K562 (cell line): ENCODE measurements around the gene WDR64.

Experiments used
- JUND ChIP-seq, 2 experiments: IDR thresholded peaks; 2 replicates in 1 of 2; 3 replicates in 1 of 2; pipeline ENCODE4 v1.6.1; 2011; ENCODE audit warnings: borderline replicate concordance in 2 of 2, low read depth in 2 of 2, low read length in 2 of 2, improper control_type of control experiment in 1 of 2, missing biosample characterization in 1 of 2, missing genetic modification characterization in 1 of 2, missing genetic modification reagents in 1 of 2
- PCBP2 ChIP-seq: fragments of 200-400 bp; formaldehyde crosslinking; IDR thresholded peaks from 2 replicates; pipeline ENCODE4 v1.6.1; 2018; ENCODE audit warnings: low read length, low read depth, mild to moderate bottlenecking, moderate library complexity; ENCODE audit not compliant: poor library complexity, severe bottlenecking
- POLR2AphosphoS5 ChIP-seq: IDR thresholded peaks from 2 replicates; pipeline ENCODE4 v1.6.1; 2011; ENCODE audit warnings: mild to moderate bottlenecking, low read depth, low read length, moderate library complexity; ENCODE audit not compliant: control insufficient read depth, insufficient read depth
- RBFOX2 ChIP-seq: fragments of 200-400 bp; formaldehyde crosslinking; IDR thresholded peaks from 2 replicates; pipeline ENCODE4 v1.6.1; 2017; ENCODE audit warnings: low read depth, mild to moderate bottlenecking, low read length, moderate library complexity
- SIN3A ChIP-seq, 2 experiments: fragments of 150-350 bp in 1 of 2; IDR thresholded peaks; 2 replicates each; pipeline ENCODE4 v1.6.1; 2011 to 2016; ENCODE audit warnings: borderline replicate concordance in 2 of 2, low read depth in 2 of 2, low read length in 2 of 2, mild to moderate bottlenecking in 2 of 2, moderate library complexity in 2 of 2; ENCODE audit not compliant: control insufficient read depth in 1 of 2
- SNRNP70 ChIP-seq: fragments of 200-400 bp; formaldehyde crosslinking; optimal IDR thresholded peaks from 2 replicates; pipeline ENCODE3; 2017; ENCODE audit warnings: low read depth, low read length
- TAF1 ChIP-seq: IDR thresholded peaks from 2 replicates; pipeline ENCODE4 v1.6.1; 2011; ENCODE audit warnings: mild to moderate bottlenecking, low read length, moderate library complexity; ENCODE audit not compliant: insufficient read depth, control insufficient read depth, severe bottlenecking; ENCODE audit errors: extremely low read depth
- YY1 ChIP-seq, 3 experiments: IDR thresholded peaks; 2 replicates each; pipeline ENCODE4 v1.6.1; 2011; ENCODE audit warnings: low read length in 2 of 3, mild to moderate bottlenecking in 2 of 3, moderate library complexity in 2 of 3, borderline replicate concordance in 1 of 3, control low read depth in 1 of 3, low read depth in 1 of 3; ENCODE audit not compliant: insufficient read depth in 3 of 3, insufficient replicate concordance in 2 of 3, control insufficient read depth in 1 of 3, insufficient read length in 1 of 3; ENCODE audit errors: extremely low read depth in 1 of 3
- ZFP1 ChIP-seq: fragments of 450-650 bp; formaldehyde crosslinking; IDR thresholded peaks from 2 replicates; pipeline ENCODE4 v1.4.0; 2020; ENCODE audit warnings: mild to moderate bottlenecking, mixed read lengths
- ZNF121 ChIP-seq: sonication (generic); formaldehyde crosslinking; conservative IDR thresholded peaks from 2 replicates; pipeline ENCODE4 v1.8.0; 2022; ENCODE audit warnings: missing genetic modification reagents
- TF ChIP-seq, protein P1 (sequence below), 3 experiments: IDR thresholded peaks in 2 of 3; conservative IDR thresholded peaks in 1 of 3; 2 replicates each; pipeline ENCODE4 v1.5.1; 2011 to 2012; ENCODE audit warnings: low read length in 3 of 3, mild to moderate bottlenecking in 3 of 3, control low read depth in 2 of 3, improper control_type of control experiment in 1 of 3, inconsistent platforms in 1 of 3, low read depth in 1 of 3, mixed read lengths in 1 of 3, moderate library complexity in 1 of 3; ENCODE audit not compliant: insufficient read depth in 2 of 3
- TF ChIP-seq, protein P2 (sequence below), 2 experiments: fragments of 450-650 bp in 1 of 2; sonication (generic) in 1 of 2; formaldehyde crosslinking in 1 of 2; IDR thresholded peaks in 1 of 2; conservative IDR thresholded peaks in 1 of 2; 2 replicates each; pipeline versions ENCODE4 v1.6.1 to v1.8.1; 2016 to 2023; ENCODE audit warnings: mild to moderate bottlenecking in 2 of 2, moderate library complexity in 2 of 2, inconsistent platforms in 1 of 2, missing genetic modification reagents in 1 of 2

DNA sequence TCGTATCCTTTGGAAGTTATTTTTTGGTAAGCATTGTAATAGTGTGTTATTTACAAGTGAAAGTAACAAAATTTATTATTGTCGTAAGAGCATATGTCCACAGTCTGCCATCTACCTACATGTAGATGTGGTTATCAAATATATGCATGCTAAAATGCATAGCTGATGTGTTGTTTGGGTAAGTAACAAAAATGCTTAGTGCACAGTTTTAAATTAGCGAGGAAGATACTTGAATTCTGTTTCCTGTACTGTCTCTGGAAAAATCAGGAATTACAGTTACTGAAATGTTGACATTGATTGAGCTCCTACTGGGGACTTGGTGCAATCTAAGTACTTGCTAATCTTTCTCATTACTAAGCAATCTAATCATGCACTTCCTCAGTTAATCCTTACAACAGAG lies 14.3 kb downstream of the WDR64 start:
- no peak for TF ChIP-seq TAF1
- no peak for TF ChIP-seq YY1 (IDR thresholded peaks at IDR 0.05; ENCODE audit: borderline replicate concordance in 1 of 3, control insufficient read depth in 1 of 3, extremely low read depth in 1 of 3, insufficient read depth in 3 of 3, insufficient read length in 1 of 3, insufficient replicate concordance in 2 of 3, low read depth in 1 of 3, low read length in 2 of 3)
- no peak for TF ChIP-seq RBFOX2
- no peak for TF ChIP-seq ZFP1 (CRISPR knock-in tag)
- TF ChIP-seq, protein P1, sequence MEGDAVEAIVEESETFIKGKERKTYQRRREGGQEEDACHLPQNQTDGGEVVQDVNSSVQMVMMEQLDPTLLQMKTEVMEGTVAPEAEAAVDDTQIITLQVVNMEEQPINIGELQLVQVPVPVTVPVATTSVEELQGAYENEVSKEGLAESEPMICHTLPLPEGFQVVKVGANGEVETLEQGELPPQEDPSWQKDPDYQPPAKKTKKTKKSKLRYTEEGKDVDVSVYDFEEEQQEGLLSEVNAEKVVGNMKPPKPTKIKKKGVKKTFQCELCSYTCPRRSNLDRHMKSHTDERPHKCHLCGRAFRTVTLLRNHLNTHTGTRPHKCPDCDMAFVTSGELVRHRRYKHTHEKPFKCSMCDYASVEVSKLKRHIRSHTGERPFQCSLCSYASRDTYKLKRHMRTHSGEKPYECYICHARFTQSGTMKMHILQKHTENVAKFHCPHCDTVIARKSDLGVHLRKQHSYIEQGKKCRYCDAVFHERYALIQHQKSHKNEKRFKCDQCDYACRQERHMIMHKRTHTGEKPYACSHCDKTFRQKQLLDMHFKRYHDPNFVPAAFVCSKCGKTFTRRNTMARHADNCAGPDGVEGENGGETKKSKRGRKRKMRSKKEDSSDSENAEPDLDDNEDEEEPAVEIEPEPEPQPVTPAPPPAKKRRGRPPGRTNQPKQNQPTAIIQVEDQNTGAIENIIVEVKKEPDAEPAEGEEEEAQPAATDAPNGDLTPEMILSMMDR (IDR thresholded peaks at IDR 0.05 in 2 of 3, conservative IDR thresholded peaks at IDR 0.05 in 1 of 3; ENCODE audit: insufficient read depth in 2 of 3, low read depth in 1 of 3, low read length in 3 of 3), result no peak
- TF ChIP-seq JUND (IDR thresholded peaks at IDR 0.05; ENCODE audit: borderline replicate concordance, low read depth, low read length), result no peak
- TF ChIP-seq JUND (tag; IDR thresholded peaks at IDR 0.05; ENCODE audit: borderline replicate concordance, low read depth, low read length), result no peak
- TF ChIP-seq, protein P2, sequence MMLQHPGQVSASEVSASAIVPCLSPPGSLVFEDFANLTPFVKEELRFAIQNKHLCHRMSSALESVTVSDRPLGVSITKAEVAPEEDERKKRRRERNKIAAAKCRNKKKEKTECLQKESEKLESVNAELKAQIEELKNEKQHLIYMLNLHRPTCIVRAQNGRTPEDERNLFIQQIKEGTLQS (IDR thresholded peaks at IDR 0.05), result no peak
- TF ChIP-seq, protein P2 (CRISPR knock-in tag; conservative IDR thresholded peaks at IDR 0.05), result no peak
- TF ChIP-seq SNRNP70, result no peak
- no peak for TF ChIP-seq POLR2AphosphoS5
- TF ChIP-seq ZNF121 (CRISPR knock-in tag), result no peak
- no peak for TF ChIP-seq PCBP2
- no peak for TF ChIP-seq SIN3A (IDR thresholded peaks at IDR 0.05; ENCODE audit: borderline replicate concordance in 2 of 2, control insufficient read depth in 1 of 2, low read depth in 2 of 2, low read length in 2 of 2)
